ENCODE measurements around the gene SMDT1. TPM values are rescaled to one million over a fixed set of nuclear protein-coding genes. Genes with fewer than 3 reads are reported as not detected.

Gene SMDT1
- total and polyA plus RNA-seq, 9 of the 15 experiments (the other 6 are each of a cell fraction or from before 2014, with no cell fraction given): 7.9 to 65.2 (median 14.3) TPM

GRCh38 chr22:42050641-42051180, 28.8 kb upstream of the SMDT1 start:
- intact Hi-C loops (cut with micrococcal nuclease) (no loop called here), in situ Hi-C loops (cut with MboI) (no loop called here)
- FAIRE-seq (no peak), ATAC-seq (no peak), DNase-seq (ENCODE audit: extremely low read depth in 1 of 4, low spot score in 3 of 4) (no peak)
- Histone ChIP-seq H3K27ac (ENCODE audit: extremely low read depth, low read depth, low read length) (no peak overlapping the region), H2AFZ (ENCODE audit: low read depth, low read length) (no peak overlapping the region), H4K20me1 (replicated peaks; ENCODE audit: control insufficient read depth, insufficient read depth, low read length) (no peaks in the 10 kb centered on the region), H3K4me2 (ENCODE audit: insufficient read depth, low read length) (no peak overlapping the region), H3K27me3 (ENCODE audit: control insufficient read depth in 2 of 2, insufficient read depth in 2 of 2, low read length in 2 of 2) (no peaks in the 10 kb centered on the region), H3K79me2 (ENCODE audit: control insufficient read depth, insufficient read depth, low read length) (no peaks in the 10 kb centered on the region), H3K36me3 (ENCODE audit: control insufficient read depth, insufficient read depth, low read length) (no peaks in the 10 kb centered on the region), H3K9ac (ENCODE audit: insufficient read depth in 1 of 2, low read depth in 2 of 2, low read length in 2 of 2) (no peak overlapping the region), H3K9me3 (replicated peaks; ENCODE audit: control insufficient read depth, insufficient read depth, low read depth, low read length) (no peaks in the 10 kb centered on the region), H3K9me1 (ENCODE audit: control insufficient read depth, insufficient read depth, low read length) (no peaks in the 10 kb centered on the region), H3K4me1 (replicated peaks in 1 of 2; ENCODE audit: control insufficient read depth in 2 of 2, insufficient read depth in 2 of 2, low read length in 2 of 2) (no peaks in the 10 kb centered on the region), H3K4me3 (no peak overlapping the region)
- no peak for TF ChIP-seq ETS2 (tag; IDR thresholded peaks at IDR 0.05; ENCODE audit: borderline replicate concordance, poor library complexity, severe bottlenecking)
- TF ChIP-seq RHOXF2B (CRISPR knock-in tag; conservative IDR thresholded peaks at IDR 0.05): no peak
- no peak for TF ChIP-seq SMAD1 (IDR thresholded peaks at IDR 0.05; ENCODE audit: low read depth, low read length, partially characterized antibody)
- TF ChIP-seq C11orf30 (IDR thresholded peaks at IDR 0.05; ENCODE audit: low read depth): peak; percentile 24; the same call in 1 of the 2 replicates
- peak; percentile 17; the same call in 1 of the 2 replicates for TF ChIP-seq MAFF (IDR thresholded peaks at IDR 0.05; ENCODE audit: low read length)
- TF ChIP-seq SPI1 (IDR thresholded peaks at IDR 0.05; ENCODE audit: borderline replicate concordance, low read depth, low read length): no peak
- peak; percentile 52 for TF ChIP-seq ZNF316 (IDR thresholded peaks at IDR 0.05)
- TF ChIP-seq KAT2B (IDR thresholded peaks at IDR 0.05; ENCODE audit: low read depth, low read length): no peak
- TF ChIP-seq RBM25 (IDR thresholded peaks at IDR 0.05; ENCODE audit: low read depth, low read length, severe bottlenecking): peak; percentile 32
- BruUV-seq (replicated peaks): no TSS peak
- WGBS (ENCODE audit: insufficient coverage, low coverage, missing lambda C conversion rate): 0% methylated on average over 2 of the region's 2 CpGs
- ChIA-PET POLR2A (interaction anchor here (0.5 kb wide), 1 partner anchor 507 kb away, joined by 3 read pairs; no protein-coding TSS in a partner anchor), CTCF (ENCODE audit: low intra/inter-chr PET ratio) (no interaction called here)

Measured in K562 (cell line).